SU-DHL-6 (cell line): ENCODE data around the gene DOCK11.

Source experiments
- H2AFZ ChIP-seq: fragments of 200-600 bp; sonication (generic); 2 replicates; pipeline ENCODE4 v1.6.1; 2014; ENCODE audit warnings: low read depth, mild to moderate bottlenecking, moderate library complexity, mixed read lengths, antibody characterized with exemption, low read length; ENCODE audit not compliant: severe bottlenecking
- H3F3A ChIP-seq: fragments of 200-600 bp; shearing (Covaris generic); 2 replicates; pipeline ENCODE4 v1.6.0; 2016; ENCODE audit warnings: antibody characterized with exemption, mild to moderate bottlenecking; ENCODE audit not compliant: insufficient read depth
- H3K27ac ChIP-seq: fragments of 200-600 bp; sonication (generic); 2 replicates; pipeline ENCODE4 v1.5.1; 2016; ENCODE audit warnings: low read depth, mild to moderate bottlenecking, low read length, moderate library complexity, mixed read lengths
- H3K27me3 ChIP-seq: fragments of 200-600 bp; sonication (generic), shearing (Covaris generic); 2 replicates; pipeline ENCODE4 v1.6.0; 2014; ENCODE audit warnings: mild to moderate bottlenecking, low read length
- H3K36me3 ChIP-seq: fragments of 200-600 bp; sonication (generic); 2 replicates; pipeline ENCODE4 v1.6.1; 2014; ENCODE audit warnings: mild to moderate bottlenecking, low read length, mixed read lengths
- H3K4me2 ChIP-seq: fragments of 300-600, 200-600 bp; shearing (Covaris generic), sonication (generic); 2 replicates; pipeline ENCODE4 v1.6.0; 2014; ENCODE audit warnings: low read length, low read depth, mild to moderate bottlenecking; ENCODE audit not compliant: poor library complexity, severe bottlenecking
- H3K4me3 ChIP-seq: fragments of 200-600 bp; sonication (generic); 2 replicates; pipeline ENCODE4 v1.5.1; 2014; ENCODE audit warnings: antibody characterized with exemption, low read length, mild to moderate bottlenecking, mixed read lengths; ENCODE audit not compliant: insufficient read depth, poor library complexity, severe bottlenecking
- H3K79me2 ChIP-seq: fragments of 200-600 bp; sonication (generic); 2 replicates; pipeline ENCODE4 v1.6.1; 2014; ENCODE audit warnings: mild to moderate bottlenecking, low read length, moderate library complexity; ENCODE audit not compliant: insufficient read depth
- H3K9ac ChIP-seq: fragments of 200-600 bp; sonication (generic); 2 replicates; pipeline ENCODE4 v1.7.0; 2014; ENCODE audit warnings: mild to moderate bottlenecking, low read length
- H3K9me2 ChIP-seq: fragments of 200-600 bp; sonication (generic); replicated peaks from 2 replicates; pipeline ENCODE4 v1.6.1; 2014; ENCODE audit warnings: low read length; ENCODE audit not compliant: insufficient read depth
- H3K9me3 ChIP-seq: fragments of 200-600 bp; sonication (generic); 2 replicates; pipeline ENCODE4 v1.6.1; 2014; ENCODE audit warnings: low read length, mixed read lengths; ENCODE audit not compliant: insufficient read depth
- H4K20me1 ChIP-seq: fragments of 200-600 bp; sonication (generic); 2 replicates; pipeline ENCODE4 v1.6.1; 2014; ENCODE audit warnings: low read depth, mild to moderate bottlenecking, antibody characterized with exemption, low read length, moderate library complexity, mixed read lengths
- EZH2phosphoT487 ChIP-seq: fragments of 200-600 bp; sonication (generic), shearing (Covaris generic); conservative IDR thresholded peaks from 2 replicates; pipeline ENCODE4 v1.6.1; 2018; ENCODE audit warnings: mild to moderate bottlenecking, antibody characterized with exemption, low read length, moderate library complexity, mixed read lengths
- TF ChIP-seq, protein P1 (sequence below): fragments of 200-600 bp; sonication (generic); IDR thresholded peaks from one replicate; pipeline ENCODE4 v1.5.1; 2017; ENCODE audit warnings: antibody characterized with exemption, mild to moderate bottlenecking, low read length, moderate library complexity; ENCODE audit not compliant: insufficient read depth, poor library complexity, severe bottlenecking

DOCK11 gene

DNA sequence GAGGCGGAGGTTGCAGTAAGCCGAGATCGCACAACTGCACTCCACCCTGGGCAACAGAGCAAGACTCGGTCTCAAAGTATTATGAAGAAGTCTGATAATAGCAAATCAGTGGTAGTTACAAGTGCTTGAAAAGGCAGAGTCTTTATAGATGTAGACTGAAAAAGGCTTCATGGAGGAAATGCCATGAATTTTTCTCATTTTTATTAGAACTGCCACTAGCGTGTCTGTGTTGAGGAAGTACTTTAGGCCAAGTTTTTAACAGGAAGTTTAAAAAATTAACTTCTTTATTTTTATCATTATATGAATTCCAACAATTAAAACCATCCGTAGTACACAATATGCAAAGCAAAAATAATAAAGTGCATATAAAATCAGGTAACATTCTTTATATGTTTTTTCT, 199.0 kb downstream of the DOCK11 start:
- no peak overlapping the region for H3K27ac ChIP-seq
- H3K9me3 ChIP-seq: no peaks in the 10 kb centered on the region
- TF ChIP-seq, protein P1, sequence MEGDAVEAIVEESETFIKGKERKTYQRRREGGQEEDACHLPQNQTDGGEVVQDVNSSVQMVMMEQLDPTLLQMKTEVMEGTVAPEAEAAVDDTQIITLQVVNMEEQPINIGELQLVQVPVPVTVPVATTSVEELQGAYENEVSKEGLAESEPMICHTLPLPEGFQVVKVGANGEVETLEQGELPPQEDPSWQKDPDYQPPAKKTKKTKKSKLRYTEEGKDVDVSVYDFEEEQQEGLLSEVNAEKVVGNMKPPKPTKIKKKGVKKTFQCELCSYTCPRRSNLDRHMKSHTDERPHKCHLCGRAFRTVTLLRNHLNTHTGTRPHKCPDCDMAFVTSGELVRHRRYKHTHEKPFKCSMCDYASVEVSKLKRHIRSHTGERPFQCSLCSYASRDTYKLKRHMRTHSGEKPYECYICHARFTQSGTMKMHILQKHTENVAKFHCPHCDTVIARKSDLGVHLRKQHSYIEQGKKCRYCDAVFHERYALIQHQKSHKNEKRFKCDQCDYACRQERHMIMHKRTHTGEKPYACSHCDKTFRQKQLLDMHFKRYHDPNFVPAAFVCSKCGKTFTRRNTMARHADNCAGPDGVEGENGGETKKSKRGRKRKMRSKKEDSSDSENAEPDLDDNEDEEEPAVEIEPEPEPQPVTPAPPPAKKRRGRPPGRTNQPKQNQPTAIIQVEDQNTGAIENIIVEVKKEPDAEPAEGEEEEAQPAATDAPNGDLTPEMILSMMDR: no peak
- TF ChIP-seq EZH2phosphoT487: no peak
- H3K9me2 ChIP-seq: no peaks in the 10 kb centered on the region
- H3F3A ChIP-seq: no peaks in the 10 kb centered on the region
- no peak overlapping the region for H3K9ac ChIP-seq
- H4K20me1 ChIP-seq: no peaks in the 10 kb centered on the region
- no peaks in the 10 kb centered on the region for H3K36me3 ChIP-seq
- no peaks in the 10 kb centered on the region for H3K79me2 ChIP-seq
- H3K27me3 ChIP-seq: no peaks in the 10 kb centered on the region
- no peak overlapping the region for H3K4me2 ChIP-seq
- no peak overlapping the region for H2AFZ ChIP-seq
- no peak overlapping the region for H3K4me3 ChIP-seq

- H3K4me3 ChIP-seq: no peak overlapping the region
- no peak overlapping the region for H3K9ac ChIP-seq
- H3K27me3 ChIP-seq: no peaks in the 10 kb centered on the region
- no peak overlapping the region for H2AFZ ChIP-seq
- no peaks in the 10 kb centered on the region for H3F3A ChIP-seq
- H3K9me2 ChIP-seq: no peaks in the 10 kb centered on the region
- H3K27ac ChIP-seq: no peak overlapping the region
- H3K79me2 ChIP-seq: no peaks in the 10 kb centered on the region
- no peak for TF ChIP-seq EZH2phosphoT487
- TF ChIP-seq, protein P1: no peak
- H4K20me1 ChIP-seq: no peaks in the 10 kb centered on the region
- no peaks in the 10 kb centered on the region for H3K9me3 ChIP-seq
- H3K36me3 ChIP-seq: no peaks in the 10 kb centered on the region
- H3K4me2 ChIP-seq: no peak overlapping the region
Measured at GRCh38 chrX:118698516-118699170, 203.0 kb downstream of the DOCK11 start.

- H3F3A ChIP-seq: no peaks in the 10 kb centered on the region
- H4K20me1 ChIP-seq: no peaks in the 10 kb centered on the region
- H3K36me3 ChIP-seq: no peaks in the 10 kb centered on the region
- no peaks in the 10 kb centered on the region for H3K9me2 ChIP-seq
- no peak for TF ChIP-seq EZH2phosphoT487
- TF ChIP-seq, protein P1: no peak
- no peaks in the 10 kb centered on the region for H3K79me2 ChIP-seq
- H3K4me3 ChIP-seq: no peak overlapping the region
- no peaks in the 10 kb centered on the region for H3K27me3 ChIP-seq
- H3K9ac ChIP-seq: no peak overlapping the region
- H3K27ac ChIP-seq: no peak overlapping the region
- no peaks in the 10 kb centered on the region for H3K9me3 ChIP-seq
- no peak overlapping the region for H3K4me2 ChIP-seq
- no peak overlapping the region for H2AFZ ChIP-seq
Measured at GRCh38 chrX:118702741-118703140, 207.1 kb downstream of the DOCK11 start.
